Esophagus squamous epithelium (tissue), 5 donors: ENCODE data around the gene LRRC4C. TPM values are rescaled to one million over a fixed set of nuclear protein-coding genes. Genes with fewer than 3 reads are reported as not detected.

Experiments used
- DNase-seq: peaks from one replicate; lab custom pipeline; 2025; lab: John Stamatoyannopoulos, UW
- H3K27ac ChIP-seq, 4 donors: fragments of 200-600 bp; sonication (generic); one replicate each; pipeline ENCODE4 v1.5.1; 2016 to 2019; ENCODE audit warnings: mild to moderate bottlenecking in 1 of 4
- H3K27me3 ChIP-seq, 4 donors: fragments of 200-600 bp; sonication (generic); 1 replicate in 3 of 4; 2 replicates in 1 of 4; pipeline versions ENCODE4 v1.5.1 to v1.6.0; 2017 to 2021; ENCODE audit warnings: antibody characterized with exemption in 1 of 4
- H3K36me3 ChIP-seq, 3 donors: fragments of 200-600 bp; sonication (generic); one replicate each; pipeline ENCODE4 v1.5.1; 2016 to 2019
- H3K4me1 ChIP-seq, 3 donors: fragments of 200-600 bp; sonication (generic); one replicate each; pipeline ENCODE4 v1.5.1; 2017 to 2019
- H3K4me3 ChIP-seq, 4 donors: fragments of 200-600 bp; sonication (generic); 1 replicate in 3 of 4; 2 replicates in 1 of 4; pipeline ENCODE4 v1.5.1; 2016 to 2019; ENCODE audit warnings: mild to moderate bottlenecking in 2 of 4, moderate library complexity in 1 of 4
- H3K9me3 ChIP-seq, 3 donors: fragments of 200-600 bp; sonication (generic); one replicate each; pipeline ENCODE4 v1.5.1; 2016 to 2019
- POLR2A ChIP-seq, 4 donors: fragments of 450-650 bp; IDR thresholded peaks; one replicate each; pipeline ENCODE4 v1.6.1; 2017; ENCODE audit warnings: antibody characterized with exemption in 4 of 4, mild to moderate bottlenecking in 4 of 4, moderate library complexity in 3 of 4
- WGBS, 2 donors: methylation state at CpG; one replicate each; pipeline ENCODE4 v1.1.5; 2018; 5-methylcytosine and 5-hydroxymethylcytosine counted together
- intact Hi-C: fragments of 100-400 bp; cut with DNase I; formaldehyde crosslinking; loops from one replicate; pipeline ENCODE4 v1.15.0; 2022
- total RNA-seq, 4 donors: library from RNA; depleted of rRNA; stranded (reverse); fragments of >200 nt; gene quantifications; one replicate each; pipeline ENCODE4 v1.1.0, GENCODE V29; 2016
- TF ChIP-seq, protein P1 (sequence below), 6 experiments: fragments of 450-650 bp in 4 of 6; fragments of 200-600 bp in 2 of 6; sonication (generic) in 2 of 6; IDR thresholded peaks; one replicate each; pipeline ENCODE4 v1.5.1; 2016 to 2019; ENCODE audit warnings: antibody characterized with exemption in 6 of 6, mild to moderate bottlenecking in 4 of 6, moderate library complexity in 4 of 6
- donor health status: DM: yes; HTN: yes; CAD: no.

The LRRC4C gene
- total RNA-seq, 4 donors from 2014 or later: 0.09 to 0.38 (median 0.30) TPM; not detected in 1

- TF ChIP-seq POLR2A (IDR thresholded peaks at IDR 0.05): no peak
- TF ChIP-seq, protein P1, sequence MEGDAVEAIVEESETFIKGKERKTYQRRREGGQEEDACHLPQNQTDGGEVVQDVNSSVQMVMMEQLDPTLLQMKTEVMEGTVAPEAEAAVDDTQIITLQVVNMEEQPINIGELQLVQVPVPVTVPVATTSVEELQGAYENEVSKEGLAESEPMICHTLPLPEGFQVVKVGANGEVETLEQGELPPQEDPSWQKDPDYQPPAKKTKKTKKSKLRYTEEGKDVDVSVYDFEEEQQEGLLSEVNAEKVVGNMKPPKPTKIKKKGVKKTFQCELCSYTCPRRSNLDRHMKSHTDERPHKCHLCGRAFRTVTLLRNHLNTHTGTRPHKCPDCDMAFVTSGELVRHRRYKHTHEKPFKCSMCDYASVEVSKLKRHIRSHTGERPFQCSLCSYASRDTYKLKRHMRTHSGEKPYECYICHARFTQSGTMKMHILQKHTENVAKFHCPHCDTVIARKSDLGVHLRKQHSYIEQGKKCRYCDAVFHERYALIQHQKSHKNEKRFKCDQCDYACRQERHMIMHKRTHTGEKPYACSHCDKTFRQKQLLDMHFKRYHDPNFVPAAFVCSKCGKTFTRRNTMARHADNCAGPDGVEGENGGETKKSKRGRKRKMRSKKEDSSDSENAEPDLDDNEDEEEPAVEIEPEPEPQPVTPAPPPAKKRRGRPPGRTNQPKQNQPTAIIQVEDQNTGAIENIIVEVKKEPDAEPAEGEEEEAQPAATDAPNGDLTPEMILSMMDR (IDR thresholded peaks at IDR 0.05): no peak
- no peaks in the 10 kb centered on the region for H3K9me3 ChIP-seq
- WGBS, 2 donors: 64 to 69% methylated on average over 6 of the region's 6 CpGs
Measured at GRCh38 chr11:40421208-40421981, 1038.1 kb downstream of the LRRC4C start.

GRCh38 chr11:40417627-40418026 is 1041.8 kb downstream of the LRRC4C start:
- Histone ChIP-seq H3K27ac (no peak overlapping the region), H3K36me3 (no peaks in the 10 kb centered on the region), H3K27me3 (no peaks in the 10 kb centered on the region), H3K4me3 (no peak overlapping the region), H3K9me3 (no peaks in the 10 kb centered on the region), H3K4me1 (no peaks in the 10 kb centered on the region)
- intact Hi-C loops: no loop called here
- no peak for TF ChIP-seq POLR2A (IDR thresholded peaks at IDR 0.05)
- TF ChIP-seq, protein P1 (IDR thresholded peaks at IDR 0.05): no peak
- WGBS, 2 donors: 67 to 82% methylated on average over 3 of the region's 3 CpGs
- no peak for DNase-seq

More at GRCh38 chr11:40421208-40421981, 1038.1 kb downstream of the LRRC4C start:
- intact Hi-C loops: no loop called here
- H3K36me3 ChIP-seq: no peaks in the 10 kb centered on the region
- H3K4me3 ChIP-seq: no peak overlapping the region
- no peaks in the 10 kb centered on the region for H3K4me1 ChIP-seq
- no peaks in the 10 kb centered on the region for H3K27me3 ChIP-seq
- H3K27ac ChIP-seq: no peak overlapping the region
- no peak for DNase-seq

DNA sequence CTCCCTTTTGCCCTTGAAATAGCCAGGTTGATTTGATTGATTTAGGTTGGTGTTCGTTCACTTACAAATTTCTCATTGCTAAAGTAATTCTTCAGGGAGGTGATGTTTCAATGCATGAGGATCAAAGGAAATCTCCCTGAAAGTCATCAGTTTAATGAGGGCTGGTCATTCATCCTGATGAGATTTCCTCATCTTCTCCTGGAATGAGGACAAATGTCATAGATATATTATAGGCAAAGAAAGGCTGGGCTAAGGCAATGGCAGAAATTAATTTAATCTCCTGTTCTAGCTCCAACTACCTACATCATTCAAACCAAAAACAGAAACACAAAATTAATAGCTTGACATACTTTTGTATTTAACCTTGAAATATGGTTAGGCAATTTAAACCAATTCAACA is 1052.1 kb downstream of the LRRC4C start:
- intact Hi-C loops: no loop called here
- no peak for DNase-seq
- no peaks in the 10 kb centered on the region for H3K27me3 ChIP-seq
- no peaks in the 10 kb centered on the region for H3K9me3 ChIP-seq
- no peak overlapping the region for H3K27ac ChIP-seq
- 47 to 70% methylated on average over 1 of the region's 1 CpG for WGBS, 2 donors
- no peaks in the 10 kb centered on the region for H3K36me3 ChIP-seq
- TF ChIP-seq POLR2A (IDR thresholded peaks at IDR 0.05): no peak
- no peaks in the 10 kb centered on the region for H3K4me1 ChIP-seq
- H3K4me3 ChIP-seq: no peak overlapping the region

DNA sequence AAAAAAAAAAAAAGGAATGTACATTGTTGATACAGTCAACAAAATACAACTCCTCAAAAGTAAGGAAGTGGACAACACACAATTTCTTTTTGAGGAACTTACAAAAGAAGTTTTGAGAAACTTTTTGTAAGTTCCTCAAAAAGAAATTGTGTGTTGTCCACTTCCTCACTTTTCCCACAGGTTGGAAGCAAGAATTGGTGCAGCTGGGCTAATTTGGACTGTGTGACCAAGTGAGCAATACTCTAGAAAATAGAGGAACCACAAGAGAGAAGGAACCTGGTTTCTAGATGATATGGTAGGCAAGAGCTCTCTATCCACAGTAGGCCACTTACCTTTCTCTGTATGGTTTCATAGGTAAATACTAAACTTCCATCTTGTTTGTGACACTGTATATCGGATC is 1053.8 kb downstream of the LRRC4C start:
- DNase-seq: no peak
- intact Hi-C loops: no loop called here
- WGBS, 2 donors: 61 to 94% methylated on average over 1 of the region's 1 CpG
- Histone ChIP-seq H3K27me3 (no peaks in the 10 kb centered on the region), H3K4me3 (no peak overlapping the region), H3K4me1 (no peaks in the 10 kb centered on the region), H3K27ac (no peak overlapping the region), H3K9me3 (no peaks in the 10 kb centered on the region), H3K36me3 (no peaks in the 10 kb centered on the region)
- TF ChIP-seq, protein P1 (IDR thresholded peaks at IDR 0.05): no peak
- TF ChIP-seq POLR2A (IDR thresholded peaks at IDR 0.05): no peak

- no peak for DNase-seq
- WGBS, 2 donors: 27 to 31% methylated on average over 1 of the region's 1 CpG
- Histone ChIP-seq H3K9me3 (no peaks in the 10 kb centered on the region), H3K27me3 (no peaks in the 10 kb centered on the region), H3K4me1 (no peaks in the 10 kb centered on the region), H3K27ac (no peak overlapping the region), H3K4me3 (no peak overlapping the region), H3K36me3 (no peaks in the 10 kb centered on the region)
- TF ChIP-seq, protein P1 (IDR thresholded peaks at IDR 0.05): no peak
- TF ChIP-seq POLR2A (IDR thresholded peaks at IDR 0.05): no peak
- intact Hi-C loops: no loop called here
Measured at GRCh38 chr11:40403321-40403720, 1056.1 kb downstream of the LRRC4C start.
